ENCODE results near the gene PRKCQ.

PRKCQ gene

GRCh38 chr10:6574664-6575176, 5.4 kb downstream of the PRKCQ start:
- Histone ChIP-seq H3K4me3 (ENCODE audit: low read length in 2 of 2) (no peak overlapping the region), H4K91ac (ENCODE audit: low read depth, low read length, poor library complexity) (no peak overlapping the region), H3K27me3 (ENCODE audit: control insufficient read depth in 3 of 3, insufficient read depth in 3 of 3, low read depth in 1 of 3, low read length in 3 of 3) (peaks cover 0 to 44% (median 12%) of the 10 kb centered on the region in 3 experiments), H3K36me3 (replicated peaks in 1 of 2; ENCODE audit: control insufficient read depth in 2 of 2, insufficient read depth in 2 of 2, low read length in 2 of 2) (no peaks in the 10 kb centered on the region), H3K27ac (replicated peaks; ENCODE audit: low read length) (no peak overlapping the region), H2BK120ac (ENCODE audit: low read depth, low read length) (no peak overlapping the region), H3K4me2 (ENCODE audit: insufficient read depth, low read length, poor library complexity, severe bottlenecking) (no peak overlapping the region), H3K4ac (ENCODE audit: low read length) (no peak overlapping the region), H3K14ac (ENCODE audit: low read length) (no peak overlapping the region), H3K18ac (ENCODE audit: low read length) (no peak overlapping the region), H3K9ac (ENCODE audit: low read depth, low read length, poor library complexity) (no peak overlapping the region), H2AFZ (ENCODE audit: low read length) (no peak overlapping the region), H2BK12ac (ENCODE audit: low read length) (no peak overlapping the region), H2BK5ac (ENCODE audit: low read length) (no peak overlapping the region), H3K79me1 (ENCODE audit: low read depth, low read length) (no peaks in the 10 kb centered on the region), H2BK15ac (ENCODE audit: low read length) (no peak overlapping the region), H3K4me1 (ENCODE audit: control insufficient read depth in 2 of 2, insufficient read depth in 1 of 2, low read depth in 1 of 2, low read length in 2 of 2) (peaks cover 2 to 7% of the 10 kb centered on the region in 2 donors), H2AK5ac (ENCODE audit: low read depth, low read length) (no peak overlapping the region), H4K8ac (ENCODE audit: low read depth, low read length) (no peak overlapping the region), H3K23ac (ENCODE audit: low read depth, low read length, poor library complexity) (no peak overlapping the region), H3K9me3 (replicated peaks in 1 of 2; ENCODE audit: control insufficient read depth in 2 of 2, insufficient read depth in 1 of 2, low read depth in 1 of 2, low read length in 2 of 2) (no peaks in the 10 kb centered on the region)
- WGBS, 2 donors (ENCODE audit: extremely low coverage in 2 of 2, insufficient read length in 2 of 2, insufficient replicate concordance in 1 of 2): no CpG with 5 or more reads among the region's 2 CpGs
- no peak for DNase-seq (ENCODE audit: low spot score)

GRCh38 chr10:6570893-6571292, 9.2 kb downstream of the PRKCQ start:
- Histone ChIP-seq H3K4me1 (ENCODE audit: control insufficient read depth in 2 of 2, insufficient read depth in 1 of 2, low read depth in 1 of 2, low read length in 2 of 2) (peaks cover 0 to 2% of the 10 kb centered on the region in 2 donors), H2BK12ac (ENCODE audit: low read length) (no peak overlapping the region), H3K79me1 (ENCODE audit: low read depth, low read length) (no peaks in the 10 kb centered on the region), H3K23ac (ENCODE audit: low read depth, low read length, poor library complexity) (no peak overlapping the region), H3K4ac (ENCODE audit: low read length) (no peak overlapping the region), H3K4me3 (ENCODE audit: low read length in 2 of 2) (no peak overlapping the region), H3K14ac (ENCODE audit: low read length) (no peak overlapping the region), H2BK120ac (ENCODE audit: low read depth, low read length) (no peak overlapping the region), H3K4me2 (ENCODE audit: insufficient read depth, low read length, poor library complexity, severe bottlenecking) (no peak overlapping the region), H3K9ac (ENCODE audit: low read depth, low read length, poor library complexity) (no peak overlapping the region), H4K91ac (ENCODE audit: low read depth, low read length, poor library complexity) (no peak overlapping the region), H3K18ac (ENCODE audit: low read length) (no peak overlapping the region), H3K27me3 (ENCODE audit: control insufficient read depth in 3 of 3, insufficient read depth in 3 of 3, low read depth in 1 of 3, low read length in 3 of 3) (peaks cover 0 to 15% (median 3%) of the 10 kb centered on the region in 3 experiments), H3K27ac (replicated peaks; ENCODE audit: low read length) (no peak overlapping the region), H2BK5ac (ENCODE audit: low read length) (no peak overlapping the region), H2AFZ (ENCODE audit: low read length) (no peak overlapping the region), H3K9me3 (replicated peaks in 1 of 2; ENCODE audit: control insufficient read depth in 2 of 2, insufficient read depth in 1 of 2, low read depth in 1 of 2, low read length in 2 of 2) (no peaks in the 10 kb centered on the region), H2BK15ac (ENCODE audit: low read length) (no peak overlapping the region), H2AK5ac (ENCODE audit: low read depth, low read length) (no peak overlapping the region), H4K8ac (ENCODE audit: low read depth, low read length) (no peak overlapping the region), H3K36me3 (replicated peaks in 1 of 2; ENCODE audit: control insufficient read depth in 2 of 2, insufficient read depth in 2 of 2, low read length in 2 of 2) (no peaks in the 10 kb centered on the region)
- WGBS, 2 donors (ENCODE audit: extremely low coverage in 2 of 2, insufficient read length in 2 of 2, insufficient replicate concordance in 1 of 2): no CpG with 5 or more reads among the region's 11 CpGs
- no peak for DNase-seq (ENCODE audit: low spot score)

- Histone ChIP-seq H3K27ac (replicated peaks; ENCODE audit: low read length) (no peak overlapping the region), H2BK5ac (ENCODE audit: low read length) (no peak overlapping the region)
- no CpG with 5 or more reads among the region's 7 CpGs for whole genome bisulfite sequencing, 2 donors (ENCODE audit: extremely low coverage in 2 of 2, insufficient read length in 2 of 2, insufficient replicate concordance in 1 of 2)
These were observed 10.8 kb downstream of the PRKCQ start for GRCh38 chr10:6569259-6569658.

GRCh38 chr10:6567884-6568283, 12.2 kb downstream of the PRKCQ start:
- Histone ChIP-seq H3K27me3 (ENCODE audit: control insufficient read depth in 3 of 3, insufficient read depth in 3 of 3, low read depth in 1 of 3, low read length in 3 of 3) (peaks cover 0 to 6% (median 5%) of the 10 kb centered on the region in 3 experiments), H3K18ac (ENCODE audit: low read length) (no peak overlapping the region), H2AK5ac (ENCODE audit: low read depth, low read length) (no peak overlapping the region), H3K4me2 (ENCODE audit: insufficient read depth, low read length, poor library complexity, severe bottlenecking) (no peak overlapping the region), H3K36me3 (replicated peaks in 1 of 2; ENCODE audit: control insufficient read depth in 2 of 2, insufficient read depth in 2 of 2, low read length in 2 of 2) (no peaks in the 10 kb centered on the region), H4K8ac (ENCODE audit: low read depth, low read length) (no peak overlapping the region), H3K23ac (ENCODE audit: low read depth, low read length, poor library complexity) (no peak overlapping the region), H3K14ac (ENCODE audit: low read length) (no peak overlapping the region), H3K9me3 (replicated peaks in 1 of 2; ENCODE audit: control insufficient read depth in 2 of 2, insufficient read depth in 1 of 2, low read depth in 1 of 2, low read length in 2 of 2) (no peaks in the 10 kb centered on the region), H2BK12ac (ENCODE audit: low read length) (no peak overlapping the region), H2BK5ac (ENCODE audit: low read length) (no peak overlapping the region), H2BK15ac (ENCODE audit: low read length) (no peak overlapping the region), H4K91ac (ENCODE audit: low read depth, low read length, poor library complexity) (no peak overlapping the region), H2BK120ac (ENCODE audit: low read depth, low read length) (no peak overlapping the region), H2AFZ (ENCODE audit: low read length) (no peak overlapping the region), H3K79me1 (ENCODE audit: low read depth, low read length) (no peaks in the 10 kb centered on the region), H3K4me1 (ENCODE audit: control insufficient read depth in 2 of 2, insufficient read depth in 1 of 2, low read depth in 1 of 2, low read length in 2 of 2) (peaks cover 0 to 12% of the 10 kb centered on the region in 2 donors), H3K9ac (ENCODE audit: low read depth, low read length, poor library complexity) (no peak overlapping the region), H3K4ac (ENCODE audit: low read length) (no peak overlapping the region), H3K4me3 (ENCODE audit: low read length in 2 of 2) (no peak overlapping the region), H3K27ac (replicated peaks; ENCODE audit: low read length) (no peak overlapping the region)
- DNase-seq (ENCODE audit: low spot score): no peak
- no CpG with 5 or more reads among the region's 8 CpGs for WGBS, 2 donors (ENCODE audit: extremely low coverage in 2 of 2, insufficient read length in 2 of 2, insufficient replicate concordance in 1 of 2)

More at GRCh38 chr10:6569259-6569658, 10.8 kb downstream of the PRKCQ start:
- H3K36me3 ChIP-seq (replicated peaks in 1 of 2; ENCODE audit: control insufficient read depth in 2 of 2, insufficient read depth in 2 of 2, low read length in 2 of 2): no peaks in the 10 kb centered on the region
- no peak overlapping the region for H2BK15ac ChIP-seq (ENCODE audit: low read length)
- H3K4me2 ChIP-seq (ENCODE audit: insufficient read depth, low read length, poor library complexity, severe bottlenecking): no peak overlapping the region
- H4K8ac ChIP-seq (ENCODE audit: low read depth, low read length): no peak overlapping the region
- H3K4ac ChIP-seq (ENCODE audit: low read length): no peak overlapping the region
- H3K79me1 ChIP-seq (ENCODE audit: low read depth, low read length): no peaks in the 10 kb centered on the region
- peaks cover 0 to 4% of the 10 kb centered on the region in 2 donors for H3K4me1 ChIP-seq (ENCODE audit: control insufficient read depth in 2 of 2, insufficient read depth in 1 of 2, low read depth in 1 of 2, low read length in 2 of 2)
- H3K18ac ChIP-seq (ENCODE audit: low read length): no peak overlapping the region
- H3K27me3 ChIP-seq (ENCODE audit: control insufficient read depth in 3 of 3, insufficient read depth in 3 of 3, low read depth in 1 of 3, low read length in 3 of 3): peaks cover 0 to 11% (median 3%) of the 10 kb centered on the region in 3 experiments
- no peak overlapping the region for H2AK5ac ChIP-seq (ENCODE audit: low read depth, low read length)
- no peak overlapping the region for H3K4me3 ChIP-seq (ENCODE audit: low read length in 2 of 2)
- H2BK12ac ChIP-seq (ENCODE audit: low read length): no peak overlapping the region
- no peak overlapping the region for H3K9ac ChIP-seq (ENCODE audit: low read depth, low read length, poor library complexity)
- DNase-seq (ENCODE audit: low spot score): no peak
- no peak overlapping the region for H3K23ac ChIP-seq (ENCODE audit: low read depth, low read length, poor library complexity)
- no peak overlapping the region for H3K14ac ChIP-seq (ENCODE audit: low read length)
- H3K9me3 ChIP-seq (replicated peaks in 1 of 2; ENCODE audit: control insufficient read depth in 2 of 2, insufficient read depth in 1 of 2, low read depth in 1 of 2, low read length in 2 of 2): no peaks in the 10 kb centered on the region
- no peak overlapping the region for H4K91ac ChIP-seq (ENCODE audit: low read depth, low read length, poor library complexity)
- H2AFZ ChIP-seq (ENCODE audit: low read length): no peak overlapping the region
- H2BK120ac ChIP-seq (ENCODE audit: low read depth, low read length): no peak overlapping the region
